CD14-positive monocyte (primary cell): ENCODE data around the gene XAB2. TPM values are rescaled to one million over a fixed set of nuclear protein-coding genes. Genes with fewer than 3 reads are reported as not detected.

Experiments
- DNase-seq, 3 donors: peaks; one replicate each; pipeline ENCODE4 v3.0.0-alpha.2; 2011 to 2022
- H2AFZ ChIP-seq: 2 replicates; pipeline ENCODE4 v1.6.0; 2012; ENCODE audit warnings: mild to moderate bottlenecking, low read depth, low read length, inconsistent platforms; ENCODE audit not compliant: insufficient read depth, poor library complexity, severe bottlenecking
- H3K27ac ChIP-seq, 2 donors: 1 replicate in 1 of 2; 2 replicates in 1 of 2; pipeline ENCODE4 v1.5.1; 2012 to 2013; ENCODE audit warnings: low read length in 2 of 2, control low read depth in 1 of 2, inconsistent platforms in 1 of 2, low read depth in 1 of 2, mild to moderate bottlenecking in 1 of 2
- H3K27me3 ChIP-seq, 2 donors: one replicate each; pipeline versions ENCODE4 v1.6.0 to v1.6.1; 2011 to 2013; ENCODE audit warnings: low read length in 2 of 2; ENCODE audit not compliant: control insufficient read depth in 2 of 2, insufficient read depth in 2 of 2
- H3K36me3 ChIP-seq, 2 donors: replicated peaks in 1 of 2; 1 replicate in 1 of 2; 2 replicates in 1 of 2; pipeline versions ENCODE4 v1.5.1 to v1.6.1; 2012 to 2013; ENCODE audit warnings: low read length in 2 of 2, control low read depth in 1 of 2, inconsistent platforms in 1 of 2, mild to moderate bottlenecking in 1 of 2; ENCODE audit not compliant: insufficient read depth in 2 of 2, control insufficient read depth in 1 of 2
- H3K4me1 ChIP-seq, 2 donors: 1 replicate in 1 of 2; 2 replicates in 1 of 2; pipeline versions ENCODE4 v1.5.1 to v1.6.1; 2012 to 2013; ENCODE audit warnings: low read length in 2 of 2, control low read depth in 1 of 2, inconsistent platforms in 1 of 2, mild to moderate bottlenecking in 1 of 2, moderate library complexity in 1 of 2; ENCODE audit not compliant: insufficient read depth in 2 of 2, control insufficient read depth in 1 of 2
- H3K4me2 ChIP-seq: replicated peaks from 2 replicates; pipeline ENCODE3; 2012; ENCODE audit warnings: low read length, moderate library complexity, mild to moderate bottlenecking; ENCODE audit not compliant: poor library complexity, severe bottlenecking; ENCODE audit errors: extremely low read depth
- H3K4me3 ChIP-seq, 3 experiments: fragments of 200-600 bp in 1 of 3; sonication (generic) in 1 of 3; replicated peaks in 1 of 3; 1 replicate in 2 of 3; 2 replicates in 1 of 3; pipeline ENCODE4 v1.5.1; 2011 to 2013; ENCODE audit warnings: low read length in 3 of 3, mild to moderate bottlenecking in 3 of 3, control low read depth in 2 of 3, low read depth in 2 of 3, inconsistent platforms in 1 of 3, moderate library complexity in 1 of 3
- H3K79me2 ChIP-seq: 2 replicates; pipeline ENCODE4 v1.6.0; 2012; ENCODE audit warnings: mild to moderate bottlenecking, control low read depth, inconsistent platforms, low read length, moderate library complexity; ENCODE audit not compliant: insufficient read depth
- H3K9ac ChIP-seq: 2 replicates; pipeline ENCODE4 v1.6.0; 2017; ENCODE audit warnings: low read length, mild to moderate bottlenecking; ENCODE audit not compliant: insufficient read depth, poor library complexity, severe bottlenecking
- H3K9me3 ChIP-seq, 2 donors: replicated peaks in 1 of 2; 1 replicate in 1 of 2; 2 replicates in 1 of 2; pipeline versions ENCODE4 v1.5.1 to v1.6.1; 2012 to 2013; ENCODE audit warnings: low read length in 2 of 2, control low read depth in 1 of 2; ENCODE audit not compliant: control insufficient read depth in 1 of 2, insufficient read depth in 1 of 2
- H4K20me1 ChIP-seq: 2 replicates; pipeline ENCODE4 v1.6.0; 2012; ENCODE audit warnings: mild to moderate bottlenecking, low read length, control low read depth, moderate library complexity; ENCODE audit not compliant: insufficient read depth
- H3K27ac Mint-ChIP-seq, 7 donors: one replicate each; pipeline ENCODE4 v1.8.0; 2020; ENCODE audit warnings: mild to moderate bottlenecking in 7 of 7, mixed read lengths in 7 of 7, moderate library complexity in 6 of 7, inconsistent platforms in 2 of 7
- H3K27me3 Mint-ChIP-seq, 3 donors: one replicate each; pipeline ENCODE4 v1.8.0; 2021 to 2022; ENCODE audit warnings: low read depth in 3 of 3, mild to moderate bottlenecking in 3 of 3, mixed read lengths in 3 of 3, moderate library complexity in 3 of 3, inconsistent platforms in 1 of 3
- H3K36me3 Mint-ChIP-seq, 2 donors: one replicate each; pipeline ENCODE4 v1.8.0; 2020; ENCODE audit warnings: mixed read lengths in 2 of 2, inconsistent platforms in 1 of 2, mild to moderate bottlenecking in 1 of 2
- H3K4me1 Mint-ChIP-seq: one replicate; pipeline ENCODE4 v1.8.0; 2020; ENCODE audit warnings: mild to moderate bottlenecking, mixed read lengths
- H3K4me3 Mint-ChIP-seq, 2 donors: one replicate each; pipeline ENCODE4 v1.8.0; 2020; ENCODE audit warnings: mild to moderate bottlenecking in 2 of 2, mixed read lengths in 2 of 2, moderate library complexity in 1 of 2
- H3K9me3 Mint-ChIP-seq, 7 donors: one replicate each; pipeline ENCODE4 v1.8.0; 2020 to 2022; ENCODE audit warnings: mixed read lengths in 7 of 7, mild to moderate bottlenecking in 6 of 7, moderate library complexity in 6 of 7, inconsistent platforms in 2 of 7
- CTCF ChIP-seq: fragments of 200-600 bp; IDR thresholded peaks from one replicate; pipeline ENCODE4 v1.8.0; 2022; ENCODE audit warnings: antibody characterized with exemption, mild to moderate bottlenecking
- WGBS: methylation state at CpG from one replicate; pipeline ENCODE4 v1.1.5; 2013; ENCODE audit warnings: missing lambda C conversion rate; ENCODE audit not compliant: insufficient coverage; 5-methylcytosine and 5-hydroxymethylcytosine counted together
- intact Hi-C, 2 donors: fragments of 100-400 bp; cut with micrococcal nuclease; formaldehyde crosslinking; loops; one replicate each; pipeline versions ENCODE4 v1.15.0 to v1.15.1; 2023
- polyA plus RNA-seq, 3 donors: library from polyadenylated mRNA; depleted of rRNA in 1 of 3; unstranded in 2 of 3; stranded (reverse) in 1 of 3; fragments of 300-500 nt in 2 of 3; fragments of >200 nt in 1 of 3; fragmentation: Illumina TruSeq in 2 of 3; gene quantifications; 1 replicate in 2 of 3; 2 replicates in 1 of 3; pipeline ENCODE4 v1.2.3, GENCODE V29; 2012 to 2021

The XAB2 gene
- polyA plus RNA-seq, 3 donors, result 4.6 to 55.7 (median 8.8) TPM

GRCh38 chr19:7623725-7624603 lies 5.4 kb downstream of the XAB2 start:
- Histone ChIP-seq H3K36me3 (peaks cover 76 to 89% of the 10 kb centered on the region in 2 donors), H3K4me2 (no peak overlapping the region), H4K20me1 (peaks cover 4% of the 10 kb centered on the region), H3K79me2 (peaks cover 32% of the 10 kb centered on the region), H3K4me1 (peaks cover 8 to 13% of the 10 kb centered on the region in 2 donors), H3K9me3 (no peaks in the 10 kb centered on the region), H3K27ac (no peak overlapping the region), H3K4me3 (no peak overlapping the region), H2AFZ (no peak overlapping the region), H3K27me3 (no peaks in the 10 kb centered on the region), H3K9ac (no peak overlapping the region)
- Mint-ChIP-seq H3K4me3 (no peak overlapping the region), H3K4me1 (peaks cover 10% of the 10 kb centered on the region), H3K36me3 (peaks cover 59 to 82% of the 10 kb centered on the region in 2 donors), H3K27me3 (no peaks in the 10 kb centered on the region), H3K27ac (peak overlapping the region in 1 of 7 donors; percentile 50), H3K9me3 (no peaks in the 10 kb centered on the region)
- WGBS, result 97% methylated on average over 38 of the region's 39 CpGs
- intact Hi-C loops, result loop anchor here in 1 of 2 donors (10.0 kb wide), 1 partner anchor 229 kb away; no protein-coding TSS in a partner anchor
- TF ChIP-seq CTCF, result no peak
- DNase-seq, result no peak

- Mint-ChIP-seq H3K4me3 (no peak overlapping the region), H3K4me1 (peaks cover 8% of the 10 kb centered on the region), H3K36me3 (peaks cover 67 to 91% of the 10 kb centered on the region in 2 donors), H3K27me3 (peaks cover 0 to 2% (median 0%) of the 10 kb centered on the region in 3 donors), H3K27ac (no peak overlapping the region), H3K9me3 (peaks cover 0 to 1% (median 0%) of the 10 kb centered on the region in 7 donors)
- Histone ChIP-seq H3K79me2 (peaks cover 24% of the 10 kb centered on the region), H4K20me1 (peaks cover 4% of the 10 kb centered on the region), H3K36me3 (peaks cover 76 to 97% of the 10 kb centered on the region in 2 donors), H3K27me3 (no peaks in the 10 kb centered on the region), H2AFZ (no peak overlapping the region), H3K9me3 (no peaks in the 10 kb centered on the region), H3K4me2 (no peak overlapping the region), H3K9ac (no peak overlapping the region), H3K4me3 (no peak overlapping the region), H3K4me1 (peaks cover 0 to 8% of the 10 kb centered on the region in 2 donors), H3K27ac (no peak overlapping the region)
- intact Hi-C loops, result loop anchor here in 1 of 2 donors (10.0 kb wide), 1 partner anchor 228 kb away; no protein-coding TSS in a partner anchor
- whole genome bisulfite sequencing, result 96% methylated on average over 11 of the region's 16 CpGs
- TF ChIP-seq CTCF, result no peak
- no peak for DNase-seq
Measured at GRCh38 chr19:7622933-7623685, 6.2 kb downstream of the XAB2 start.
